Measurements from ENCODE around the gene MAML2.

DNA sequence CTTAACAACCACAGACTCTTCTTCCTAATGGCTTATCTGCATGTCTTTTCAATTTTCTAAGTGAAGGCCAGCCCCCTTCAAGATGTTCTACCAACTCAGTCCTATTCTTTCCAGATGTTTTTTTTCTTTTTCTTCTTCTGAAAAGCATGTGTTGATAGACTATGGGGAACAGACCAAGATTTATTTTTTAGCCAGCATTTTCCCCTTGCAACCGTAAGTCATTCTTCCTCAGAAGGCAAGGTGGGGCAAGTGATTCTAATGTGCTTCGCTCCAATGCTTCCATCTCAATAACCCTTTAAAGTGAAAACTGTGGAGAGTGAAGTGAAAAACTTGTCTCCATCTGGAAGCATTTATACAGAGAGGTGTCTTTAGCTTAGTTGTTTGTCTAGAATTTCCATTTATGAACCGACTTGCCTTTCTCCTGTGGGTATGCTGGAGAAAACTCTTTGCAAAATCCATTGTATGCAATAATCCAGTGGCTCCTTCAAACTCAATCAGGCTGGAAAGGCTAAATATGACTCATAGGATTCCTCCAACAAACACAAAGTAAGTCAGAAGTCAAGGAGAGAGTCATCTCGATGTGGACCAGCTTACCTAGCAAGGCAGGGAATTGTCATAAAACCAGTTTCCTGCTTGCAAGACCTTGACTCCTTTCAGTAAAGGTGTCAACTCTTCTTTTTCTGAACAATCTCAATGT, 83.7 kb downstream of the MAML2 start:
- no peak for TF ChIP-seq POLR2A (IDR thresholded peaks at IDR 0.05)
- TF ChIP-seq CTCF (IDR thresholded peaks at IDR 0.05), result no peak
